ENCODE results near the gene EXOC6. TPM values are rescaled to one million over a fixed set of nuclear protein-coding genes. Genes with fewer than 3 reads are reported as not detected.
A peak's percentile ranks its signal among the peaks of the same experiment; 100 is the strongest.

The EXOC6 gene
- total RNA-seq, 1 donor from 2014 or later = 43.8 TPM

GRCh38 chr10:93064874-93065660 lies 216.7 kb downstream of the EXOC6 start:
- no peak for DNase-seq (ENCODE audit: low spot score)

- no peak for DNase-seq (ENCODE audit: low spot score)
These were observed 217.6 kb downstream of the EXOC6 start for GRCh38 chr10:93065675-93066543.

- DNase-seq (ENCODE audit: low spot score) = no peak
These were observed 218.2 kb downstream of the EXOC6 start for GRCh38 chr10:93066544-93066913.

- no peak for DNase-seq (ENCODE audit: low spot score)
These were observed 219.4 kb downstream of the EXOC6 start for GRCh38 chr10:93067443-93068365.

GRCh38 chr10:93068411-93069244 lies 220.3 kb downstream of the EXOC6 start:
- DNase-seq (ENCODE audit: low spot score) = no peak

- no peak for DNase-seq (ENCODE audit: low spot score)
These were observed 220.9 kb downstream of the EXOC6 start for GRCh38 chr10:93069245-93069561.

- no peak for DNase-seq (ENCODE audit: low spot score)
These were observed 222.3 kb downstream of the EXOC6 start for GRCh38 chr10:93070378-93071176.

GRCh38 chr10:93071177-93071472 lies 222.8 kb downstream of the EXOC6 start:
- DNase-seq (ENCODE audit: low spot score) = no peak

- DNase-seq (ENCODE audit: low spot score) = no peak
These were observed 223.4 kb downstream of the EXOC6 start for GRCh38 chr10:93071674-93072224.

- no peak for DNase-seq (ENCODE audit: low spot score)
These were observed 223.9 kb downstream of the EXOC6 start for GRCh38 chr10:93072225-93072712.

GRCh38 chr10:93072713-93073538 lies 224.6 kb downstream of the EXOC6 start:
- DNase-seq (ENCODE audit: low spot score) = no peak

GRCh38 chr10:93073539-93074146 lies 225.3 kb downstream of the EXOC6 start, which contains the start of gene CYP26A1:
TSS of gene CYP26A1 (plus strand) at chr10:93073893. CDS start at chr10:93073935, 42 bp downstream.
- DNase-seq (ENCODE audit: low spot score) = no peak

- DNase-seq (ENCODE audit: low spot score) = no peak
These were observed 225.9 kb downstream of the EXOC6 start for GRCh38 chr10:93074147-93074596.

GRCh38 chr10:93074597-93075368 lies 226.5 kb downstream of the EXOC6 start:
- DNase-seq (ENCODE audit: low spot score) = no peak

- DNase-seq (ENCODE audit: low spot score) = no peak
These were observed 227.3 kb downstream of the EXOC6 start for GRCh38 chr10:93075369-93076221.

- peak; percentile 34 for DNase-seq (ENCODE audit: low spot score)
These were observed 228.6 kb downstream of the EXOC6 start for GRCh38 chr10:93076871-93077270.

Data from umbilical cord (tissue), 2 donors.